ENCODE results near the gene KRT8. TPM values are rescaled to one million over a fixed set of nuclear protein-coding genes. Genes with fewer than 3 reads are reported as not detected.

KRT8 gene
- total and polyA plus RNA-seq, 2 of the 13 experiments (the other 11 are each of a cell fraction or from before 2014, with no cell fraction given) = 498 to 718 TPM

- TF ChIP-seq PPARG (CRISPR knock-in tag; conservative IDR thresholded peaks at IDR 0.05) (peak; percentile 14; the same call in 1 of the 2 replicates), ZNF558 (CRISPR knock-in tag; IDR thresholded peaks at IDR 0.05; ENCODE audit: borderline replicate concordance) (0 out of 2 replicates have a peak, but pooled peaks have one; percentile 15), MTF2 (CRISPR knock-in tag; IDR thresholded peaks at IDR 0.05; ENCODE audit: borderline replicate concordance) (peak; percentile 39; the same call in 1 of the 2 replicates), IRF2 (CRISPR knock-in tag; IDR thresholded peaks at IDR 0.05) (no peak), ZNF724P (CRISPR knock-in tag; IDR thresholded peaks at IDR 0.05; ENCODE audit: borderline replicate concordance) (peak; percentile 17; the same call in 1 of the 2 replicates), SP2 (CRISPR knock-in tag; IDR thresholded peaks at IDR 0.05) (peak; percentile 28; the same call in 1 of the 2 replicates), HINFP (CRISPR knock-in tag; IDR thresholded peaks at IDR 0.05; ENCODE audit: low read depth) (no peak), ELK4 (CRISPR knock-in tag; IDR thresholded peaks at IDR 0.05; ENCODE audit: borderline replicate concordance) (no peak), POLR2AphosphoS5 (IDR thresholded peaks at IDR 0.05; ENCODE audit: low read depth, low read length) (no peak), ZNF318 (CRISPR knock-in tag; IDR thresholded peaks at IDR 0.05) (no peak), NR2F6 (IDR thresholded peaks at IDR 0.05) (no peak), NR2F6 (CRISPR knock-in tag; IDR thresholded peaks at IDR 0.05) (no peak), MAF1 (CRISPR knock-in tag; IDR thresholded peaks at IDR 0.05; ENCODE audit: borderline replicate concordance) (no peak), STAG1 (CRISPR knock-in tag; IDR thresholded peaks at IDR 0.05) (peak; percentile 90), TEAD3 (CRISPR knock-in tag; optimal IDR thresholded peaks at IDR 0.05; ENCODE audit: borderline replicate concordance) (no peak), NCOA5 (CRISPR knock-in tag; IDR thresholded peaks at IDR 0.05) (no peak), KLF9 (CRISPR knock-in tag; IDR thresholded peaks at IDR 0.05; ENCODE audit: low read depth) (0 out of 2 replicates have a peak, but pooled peaks have one; percentile 29), ZSCAN22 (CRISPR knock-in tag; IDR thresholded peaks at IDR 0.05) (no peak), ZNF335 (CRISPR knock-in tag; IDR thresholded peaks at IDR 0.05) (no peak), HIVEP1 (CRISPR knock-in tag; IDR thresholded peaks at IDR 0.05) (no peak)
Measured at GRCh38 chr12:52879394-52880351, 25.2 kb downstream of the KRT8 start (continued).
